ENCODE data around the gene CTU1. TPM values are rescaled to one million over a fixed set of nuclear protein-coding genes. Genes with fewer than 3 reads are reported as not detected.

The CTU1 gene
- total RNA-seq, 1 donor from 2014 or later = 9.7 TPM

DNA sequence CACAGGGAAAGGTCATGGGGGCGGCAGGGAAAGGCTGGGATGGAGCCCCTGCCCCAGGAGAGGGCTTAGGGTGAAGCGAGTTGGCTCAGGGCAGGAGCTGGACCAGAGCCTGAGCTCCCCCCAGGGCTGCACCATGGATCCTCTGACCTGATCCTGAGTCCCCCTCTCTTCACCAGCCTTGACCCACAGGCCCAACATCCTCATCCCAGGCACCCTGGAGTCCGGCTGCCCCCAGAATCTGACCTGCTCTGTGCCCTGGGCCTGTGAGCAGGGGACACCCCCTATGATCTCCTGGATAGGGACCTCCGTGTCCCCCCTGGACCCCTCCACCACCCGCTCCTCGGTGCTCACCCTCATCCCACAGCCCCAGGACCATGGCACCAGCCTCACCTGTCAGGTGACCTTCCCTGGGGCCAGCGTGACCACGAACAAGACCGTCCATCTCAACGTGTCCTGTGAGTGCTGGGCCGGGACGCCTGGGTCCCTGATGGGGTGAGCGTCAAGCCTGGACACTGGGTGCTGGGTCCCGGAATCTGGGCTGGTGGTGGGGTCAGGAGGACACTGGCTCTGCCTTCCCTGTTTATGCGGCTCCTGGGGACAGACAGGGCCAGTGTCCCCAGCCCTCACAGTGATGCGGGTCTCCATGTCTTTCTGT lies 17.3 kb upstream of the CTU1 start:
- Mint-ChIP-seq H3K9me3 (no peaks in the 10 kb centered on the region), H3K27ac (no peak overlapping the region), H3K4me3 (ENCODE audit: low read depth) (no peak overlapping the region), H3K27me3 (ENCODE audit: low read depth) (no peaks in the 10 kb centered on the region), H3K36me3 (ENCODE audit: low read depth) (no peaks in the 10 kb centered on the region), H3K4me1 (ENCODE audit: low read depth) (peaks cover 39% of the 10 kb centered on the region)
- no peak for DNase-seq (ENCODE audit: low spot score)
- intact Hi-C loops (cut with micrococcal nuclease) = no loop called here

- H3K4me3 Mint-ChIP-seq (ENCODE audit: low read depth) = peak within 1 kb of the TSS; percentile 26
- no peaks in the 10 kb centered on the region for H3K27me3 Mint-ChIP-seq (ENCODE audit: low read depth)
- H3K9me3 Mint-ChIP-seq = no peaks in the 10 kb centered on the region
- intact Hi-C loops (cut with micrococcal nuclease) = no loop called here
- DNase-seq (ENCODE audit: low spot score) = no peak
- H3K27ac Mint-ChIP-seq = peak within 1 kb of the TSS; percentile 63
- no peaks in the 10 kb centered on the region for H3K36me3 Mint-ChIP-seq (ENCODE audit: low read depth)
- peaks cover 38% of the 10 kb centered on the region for H3K4me1 Mint-ChIP-seq (ENCODE audit: low read depth)
Measured at GRCh38 chr19:51124729-51125128, 16.5 kb upstream of the CTU1 start, which contains the start of gene SIGLEC9. SIGLEC9 (plus strand) TSS chr19:51124906; CDS start chr19:51124975, 69 bp downstream.

DNA sequence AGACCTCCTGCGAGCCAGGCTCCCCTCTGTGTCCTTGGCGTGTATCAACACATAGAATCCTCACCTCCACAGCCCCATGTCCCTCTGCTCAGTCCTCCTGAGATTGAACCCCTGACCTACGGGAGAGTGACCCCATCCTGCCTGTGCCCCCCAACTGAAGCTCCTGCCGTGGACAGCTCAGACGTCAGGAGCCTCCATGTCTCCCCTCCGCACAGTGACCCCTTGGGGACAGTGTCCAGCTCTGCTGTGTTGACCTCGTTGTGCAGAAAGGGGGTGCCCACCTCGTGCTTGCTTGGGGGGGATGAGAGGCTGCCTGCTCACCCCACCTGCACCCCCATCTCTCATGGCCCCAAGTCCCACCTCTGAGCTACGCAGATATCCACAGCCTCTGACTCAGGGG lies 16.0 kb upstream of the CTU1 start:
- H3K4me1 Mint-ChIP-seq (ENCODE audit: low read depth) = peaks cover 38% of the 10 kb centered on the region
- no peaks in the 10 kb centered on the region for H3K9me3 Mint-ChIP-seq
- peak overlapping the region; percentile 63 for H3K27ac Mint-ChIP-seq
- H3K36me3 Mint-ChIP-seq (ENCODE audit: low read depth) = no peaks in the 10 kb centered on the region
- H3K4me3 Mint-ChIP-seq (ENCODE audit: low read depth) = no peak overlapping the region
- intact Hi-C loops (cut with micrococcal nuclease) = no loop called here
- DNase-seq (ENCODE audit: low spot score) = no peak
- H3K27me3 Mint-ChIP-seq (ENCODE audit: low read depth) = peaks cover under 1% of the 10 kb centered on the region

- Mint-ChIP-seq H3K36me3 (ENCODE audit: low read depth) (no peaks in the 10 kb centered on the region), H3K9me3 (no peaks in the 10 kb centered on the region), H3K27me3 (ENCODE audit: low read depth) (peaks cover 4% of the 10 kb centered on the region), H3K4me3 (ENCODE audit: low read depth) (no peak overlapping the region), H3K4me1 (ENCODE audit: low read depth) (peaks cover 42% of the 10 kb centered on the region), H3K27ac (peak overlapping the region; percentile 63)
- intact Hi-C loops (cut with micrococcal nuclease) = no loop called here
- no peak for DNase-seq (ENCODE audit: low spot score)
Measured at GRCh38 chr19:51123802-51124201, 15.6 kb upstream of the CTU1 start.

- Mint-ChIP-seq H3K9me3 (no peaks in the 10 kb centered on the region), H3K27ac (peak overlapping the region; percentile 24), H3K4me3 (ENCODE audit: low read depth) (no peak overlapping the region), H3K4me1 (ENCODE audit: low read depth) (peaks cover 38% of the 10 kb centered on the region), H3K27me3 (ENCODE audit: low read depth) (peaks cover 4% of the 10 kb centered on the region), H3K36me3 (ENCODE audit: low read depth) (no peaks in the 10 kb centered on the region)
- intact Hi-C loops (cut with micrococcal nuclease) = no loop called here
- peak; percentile 31 for DNase-seq (ENCODE audit: low spot score)
Measured at GRCh38 chr19:51123381-51123800, 15.2 kb upstream of the CTU1 start.

DNA sequence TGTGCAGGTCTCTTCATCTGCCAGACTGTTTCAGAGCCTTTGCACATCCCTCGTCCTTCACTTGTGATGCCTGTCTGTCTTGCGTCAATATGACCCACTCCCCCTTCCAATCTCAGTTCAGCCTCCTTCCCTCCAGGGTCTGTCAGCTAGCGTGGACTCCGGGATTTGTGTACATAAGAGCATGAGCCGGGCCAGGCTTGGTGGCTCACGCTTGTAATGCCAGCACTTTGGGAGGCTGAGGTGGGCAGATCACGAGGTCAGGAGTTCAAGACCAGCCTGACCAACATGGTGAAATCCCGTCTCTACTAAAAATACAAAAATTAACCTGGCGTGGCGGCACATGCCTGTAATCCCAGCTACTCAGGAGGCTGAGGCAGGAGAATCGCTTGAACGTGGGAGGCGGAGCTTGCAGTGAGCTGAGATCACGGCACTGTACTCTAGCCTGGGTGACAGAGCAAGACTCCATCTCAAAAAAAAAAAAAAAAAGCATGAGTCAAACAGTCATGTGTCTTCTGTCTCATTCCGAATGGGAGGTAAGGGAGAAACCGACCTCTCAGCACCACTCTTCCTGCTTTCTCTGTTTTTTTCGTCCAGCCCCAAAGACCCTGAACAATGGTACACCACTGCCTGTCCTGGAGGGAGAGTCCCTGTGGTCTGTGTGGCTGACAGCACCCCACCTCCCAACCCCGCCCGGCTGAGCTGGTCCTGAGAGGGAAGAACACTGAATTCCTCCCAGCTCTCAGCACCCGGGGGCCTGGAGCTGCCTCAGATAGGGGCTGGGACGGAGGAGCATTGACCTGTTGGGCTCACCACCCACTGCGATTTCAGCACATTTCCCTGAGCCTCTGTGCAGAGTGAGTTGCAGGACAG lies 14.1 kb upstream of the CTU1 start:
- Mint-ChIP-seq H3K9me3 (no peaks in the 10 kb centered on the region), H3K4me3 (ENCODE audit: low read depth) (no peak overlapping the region), H3K27ac (no peak overlapping the region), H3K36me3 (ENCODE audit: low read depth) (no peaks in the 10 kb centered on the region), H3K4me1 (ENCODE audit: low read depth) (peaks cover 32% of the 10 kb centered on the region), H3K27me3 (ENCODE audit: low read depth) (peaks cover 7% of the 10 kb centered on the region)
- intact Hi-C loops (cut with micrococcal nuclease) = no loop called here
- DNase-seq (ENCODE audit: low spot score) = no peak

DNA sequence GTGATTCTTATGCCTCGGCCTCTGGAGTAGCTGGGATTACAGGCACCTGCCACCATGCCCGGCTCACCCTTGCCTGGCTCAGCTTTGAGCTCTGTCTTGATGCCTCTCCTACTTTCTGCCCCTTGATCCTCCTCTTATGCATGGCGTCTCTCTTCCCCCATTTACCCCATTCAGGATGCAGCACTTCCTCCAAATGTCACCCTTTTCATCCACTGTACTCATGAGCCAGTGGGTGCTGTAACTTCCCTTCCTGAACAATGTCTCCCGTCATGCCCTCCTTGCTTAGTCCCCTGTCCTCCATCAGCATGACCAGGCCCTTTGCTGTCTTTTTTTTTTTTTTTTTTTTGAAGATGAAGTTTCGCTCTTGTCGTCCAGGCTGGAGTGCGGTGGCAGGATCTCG lies 13.0 kb upstream of the CTU1 start:
- no peak for DNase-seq (ENCODE audit: low spot score)
- Mint-ChIP-seq H3K27ac (no peak overlapping the region), H3K36me3 (ENCODE audit: low read depth) (no peaks in the 10 kb centered on the region), H3K4me3 (ENCODE audit: low read depth) (no peak overlapping the region), H3K9me3 (no peaks in the 10 kb centered on the region), H3K4me1 (ENCODE audit: low read depth) (peaks cover 32% of the 10 kb centered on the region), H3K27me3 (ENCODE audit: low read depth) (peaks cover 7% of the 10 kb centered on the region)
- intact Hi-C loops (cut with micrococcal nuclease) = no loop called here

DNA sequence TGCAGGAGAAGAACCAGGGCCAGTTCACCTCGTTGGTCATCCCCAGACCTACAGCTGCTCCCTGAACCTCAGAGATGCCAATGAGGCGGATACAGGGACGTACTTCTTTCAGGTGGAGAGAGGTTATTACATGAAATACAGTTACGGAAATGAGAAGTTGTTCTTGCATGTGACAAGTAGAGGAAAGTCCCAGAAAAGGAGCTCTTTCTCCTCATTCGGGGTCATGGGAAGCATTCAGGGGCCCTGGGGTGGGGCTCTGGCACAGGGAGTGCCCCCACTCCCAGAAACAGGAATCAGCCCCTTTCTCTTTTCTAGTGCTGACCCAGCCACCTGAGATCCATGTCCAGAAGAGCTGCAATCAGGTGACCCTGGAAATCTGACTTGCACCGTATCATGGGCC lies 12.0 kb upstream of the CTU1 start:
- Mint-ChIP-seq H3K4me1 (ENCODE audit: low read depth) (peaks cover 35% of the 10 kb centered on the region), H3K27ac (no peak overlapping the region), H3K9me3 (no peaks in the 10 kb centered on the region), H3K36me3 (ENCODE audit: low read depth) (no peaks in the 10 kb centered on the region), H3K4me3 (ENCODE audit: low read depth) (no peak overlapping the region), H3K27me3 (ENCODE audit: low read depth) (peaks cover 7% of the 10 kb centered on the region)
- DNase-seq (ENCODE audit: low spot score) = no peak
- intact Hi-C loops (cut with micrococcal nuclease) = no loop called here

DNA sequence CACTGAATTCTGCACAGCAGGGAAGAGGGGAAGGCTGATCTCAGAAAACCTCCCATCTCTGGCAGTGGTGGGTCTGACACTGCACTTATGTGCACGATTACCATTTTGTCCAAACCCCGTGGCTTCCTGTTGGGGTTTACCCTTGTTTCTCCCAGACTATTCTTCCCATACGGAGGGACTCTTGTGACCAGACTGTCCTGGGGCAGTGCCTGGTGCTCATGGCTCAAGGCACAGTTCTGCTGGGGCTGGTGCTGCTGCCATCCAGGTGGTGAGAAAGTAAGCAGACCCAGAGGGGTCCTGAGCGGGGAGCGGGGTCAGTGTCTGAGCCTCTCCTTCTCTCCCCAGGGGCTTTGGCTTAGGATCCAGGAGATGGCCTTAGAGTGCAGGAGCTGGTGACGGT lies 11.4 kb upstream of the CTU1 start:
- no peak for DNase-seq (ENCODE audit: low spot score)
- Mint-ChIP-seq H3K27me3 (ENCODE audit: low read depth) (peaks cover 7% of the 10 kb centered on the region), H3K4me1 (ENCODE audit: low read depth) (peaks cover 36% of the 10 kb centered on the region), H3K27ac (no peak overlapping the region), H3K4me3 (ENCODE audit: low read depth) (no peak overlapping the region), H3K9me3 (no peaks in the 10 kb centered on the region), H3K36me3 (ENCODE audit: low read depth) (no peaks in the 10 kb centered on the region)
- intact Hi-C loops (cut with micrococcal nuclease) = no loop called here

DNA sequence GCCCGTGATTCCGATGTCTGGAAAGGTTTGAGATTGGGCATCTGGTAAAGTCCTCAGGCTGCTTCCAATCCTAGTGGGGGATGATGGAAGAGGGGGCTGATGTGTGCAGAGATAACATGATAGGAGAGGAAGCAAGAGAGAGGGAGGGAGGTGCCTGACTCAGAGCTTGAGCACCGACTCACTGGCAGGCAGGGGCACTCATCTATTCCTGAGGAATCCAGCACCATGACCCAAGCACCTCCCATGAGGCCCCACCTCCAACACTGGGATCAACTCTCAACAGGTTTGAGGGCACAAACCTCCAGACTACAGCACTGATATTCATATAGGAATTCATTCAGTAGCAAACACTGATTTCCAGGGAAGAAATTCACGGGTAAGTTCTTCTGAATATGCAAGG lies 10.9 kb upstream of the CTU1 start:
- peaks cover 36% of the 10 kb centered on the region for H3K4me1 Mint-ChIP-seq (ENCODE audit: low read depth)
- peaks cover 7% of the 10 kb centered on the region for H3K27me3 Mint-ChIP-seq (ENCODE audit: low read depth)
- no peak overlapping the region for H3K4me3 Mint-ChIP-seq (ENCODE audit: low read depth)
- intact Hi-C loops (cut with micrococcal nuclease) = no loop called here
- no peaks in the 10 kb centered on the region for H3K36me3 Mint-ChIP-seq (ENCODE audit: low read depth)
- no peak for DNase-seq (ENCODE audit: low spot score)
- H3K27ac Mint-ChIP-seq = no peak overlapping the region
- H3K9me3 Mint-ChIP-seq = no peaks in the 10 kb centered on the region

DNA sequence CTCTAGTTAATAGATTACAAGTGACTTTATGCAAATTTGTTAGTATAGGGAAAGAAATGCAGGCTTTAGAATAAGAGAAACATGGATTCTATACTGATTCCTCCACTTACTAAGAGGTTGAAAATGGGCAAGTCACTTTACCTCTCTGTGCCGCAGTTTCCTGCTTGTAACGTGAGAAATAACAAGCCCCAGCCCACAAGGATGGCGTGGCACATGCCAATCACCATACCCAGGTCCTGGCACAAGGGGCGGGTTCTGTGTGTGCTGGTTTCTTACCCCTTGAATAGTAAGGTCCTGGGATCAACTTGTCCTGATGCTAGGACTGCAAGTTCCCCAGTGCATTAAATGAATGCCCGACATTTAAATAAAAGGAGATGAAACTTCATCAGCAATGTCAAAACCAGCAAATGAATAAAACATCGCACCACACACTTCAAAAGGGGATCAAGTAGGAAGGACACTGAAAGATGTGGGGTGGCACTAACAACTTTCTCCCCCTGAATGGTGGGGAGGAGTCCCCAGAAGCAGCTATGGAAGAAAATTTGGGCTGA lies 8.6 kb upstream of the CTU1 start:
- Mint-ChIP-seq H3K27me3 (ENCODE audit: low read depth) (peaks cover 7% of the 10 kb centered on the region), H3K9me3 (no peaks in the 10 kb centered on the region), H3K36me3 (ENCODE audit: low read depth) (no peaks in the 10 kb centered on the region), H3K4me1 (ENCODE audit: low read depth) (peaks cover 25% of the 10 kb centered on the region), H3K27ac (no peak overlapping the region), H3K4me3 (ENCODE audit: low read depth) (no peak overlapping the region)
- intact Hi-C loops (cut with micrococcal nuclease) = no loop called here
- DNase-seq (ENCODE audit: low spot score) = no peak

- DNase-seq (ENCODE audit: low spot score) = no peak
- intact Hi-C loops (cut with micrococcal nuclease) = loop anchor here (2.0 to 5.0 kb wide), 2 partner anchors 45 to 143 kb away; no protein-coding TSS in a partner anchor
- Mint-ChIP-seq H3K4me1 (ENCODE audit: low read depth) (peaks cover 23% of the 10 kb centered on the region), H3K27ac (peak overlapping the region; percentile 70), H3K9me3 (no peaks in the 10 kb centered on the region), H3K4me3 (ENCODE audit: low read depth) (no peak overlapping the region), H3K36me3 (ENCODE audit: low read depth) (no peaks in the 10 kb centered on the region), H3K27me3 (ENCODE audit: low read depth) (peaks cover 6% of the 10 kb centered on the region)
Measured at GRCh38 chr19:51114087-51114729, 6.0 kb upstream of the CTU1 start.
